Hepatocyte (in vitro differentiated cells): ENCODE measurements around the gene C19orf38. TPM values are rescaled to one million over a fixed set of nuclear protein-coding genes. Genes with fewer than 3 reads are reported as not detected.

Experiments
- DNase-seq: peaks from one replicate; pipeline ENCODE4 v3.0.0-alpha.2; 2016; ENCODE audit warnings: low spot score
- H2AFZ ChIP-seq: fragments of 200-600 bp; sonication (generic); 2 replicates; pipeline ENCODE4 v1.6.0; 2016; ENCODE audit warnings: antibody characterized with exemption, mild to moderate bottlenecking
- H3K27ac ChIP-seq: fragments of 200-600 bp; sonication (generic); 2 replicates; pipeline ENCODE4 v1.5.1; 2016; ENCODE audit warnings: mild to moderate bottlenecking
- H3K27me3 ChIP-seq: fragments of 200-600 bp; sonication (generic); 2 replicates; pipeline ENCODE4 v1.6.1; 2016
- H3K36me3 ChIP-seq: fragments of 200-600 bp; sonication (generic); replicated peaks from 2 replicates; pipeline ENCODE4 v1.5.1; 2016; ENCODE audit warnings: low read depth; ENCODE audit not compliant: insufficient read depth
- H3K4me1 ChIP-seq: fragments of 200-600 bp; sonication (generic); 2 replicates; pipeline ENCODE4 v1.5.1; 2016; ENCODE audit warnings: mild to moderate bottlenecking, moderate library complexity; ENCODE audit not compliant: insufficient read depth
- H3K4me2 ChIP-seq: fragments of 200-600 bp; sonication (generic); 2 replicates; pipeline ENCODE4 v1.6.0; 2016
- H3K4me3 ChIP-seq: fragments of 200-600 bp; sonication (generic); 2 replicates; pipeline ENCODE4 v1.5.1; 2016; ENCODE audit warnings: mild to moderate bottlenecking
- H3K79me2 ChIP-seq: fragments of 200-600 bp; sonication (generic); 2 replicates; pipeline ENCODE4 v1.6.0; 2017; ENCODE audit warnings: mild to moderate bottlenecking
- H3K9me2 ChIP-seq: fragments of 200-600 bp; sonication (generic); replicated peaks from 2 replicates; pipeline ENCODE4 v1.6.0; 2017; ENCODE audit warnings: mild to moderate bottlenecking; ENCODE audit not compliant: insufficient read depth
- H3K9me3 ChIP-seq: fragments of 200-600 bp; sonication (generic); 2 replicates; pipeline ENCODE4 v1.5.1; 2016; ENCODE audit warnings: low read depth, mild to moderate bottlenecking
- H4K20me1 ChIP-seq: fragments of 200-600 bp; sonication (generic); 2 replicates; pipeline ENCODE4 v1.6.0; 2016; ENCODE audit warnings: mild to moderate bottlenecking; ENCODE audit not compliant: insufficient read depth, poor library complexity, severe bottlenecking
- CTCF ChIP-seq: fragments of 200-600 bp; sonication (generic); IDR thresholded peaks from 2 replicates; pipeline ENCODE4 v1.5.1; 2016; ENCODE audit warnings: antibody characterized with exemption, mild to moderate bottlenecking; ENCODE audit not compliant: poor library complexity
- EZH2 ChIP-seq: fragments of 200-600 bp; sonication (generic); IDR thresholded peaks from 2 replicates; pipeline ENCODE4 v1.6.1; 2016; ENCODE audit warnings: antibody characterized with exemption, mild to moderate bottlenecking, borderline replicate concordance
- EZH2phosphoT487 ChIP-seq: fragments of 200-600 bp; sonication (generic); IDR thresholded peaks from one replicate; pipeline ENCODE4 v1.6.1; 2018; ENCODE audit warnings: antibody characterized with exemption, mild to moderate bottlenecking, low read depth, moderate library complexity; ENCODE audit not compliant: unreplicated experiment, severe bottlenecking
- WGBS: methylation state at CpG from one replicate; pipeline ENCODE4 v1.1.6; 2016; ENCODE audit warnings: low lambda C conversion rate; ENCODE audit errors: missing lambda C conversion rate; 5-methylcytosine and 5-hydroxymethylcytosine counted together
- microRNA-seq: library from miRNA; unstranded; fragments of <30 nt; microRNA quantifications from one replicate; pipeline ENCODE4, GENCODE V29; 2017
- polyA plus RNA-seq: library from polyadenylated mRNA; unstranded; fragments of >200 nt; fragmentation: Nextera tagmentation; extraction: Ambion mirVana; gene quantifications from 2 replicates; pipeline ENCODE4 v1.2.1, GENCODE V29; 2016
- small RNA-seq: library from RNA; depleted of rRNA; stranded (forward); fragments of <200 nt; gene quantifications from one replicate; pipeline ENCODE3, GENCODE V24; 2014
- total RNA-seq: library from RNA; depleted of rRNA; stranded (reverse); fragments of >200 nt; gene quantifications from 2 replicates; pipeline ENCODE4 v1.2.3, GENCODE V29; 2014

The C19orf38 gene
- total and polyA plus RNA-seq, 2 experiments from 2014 or later, result 0.56 to 3.7 TPM

DNA sequence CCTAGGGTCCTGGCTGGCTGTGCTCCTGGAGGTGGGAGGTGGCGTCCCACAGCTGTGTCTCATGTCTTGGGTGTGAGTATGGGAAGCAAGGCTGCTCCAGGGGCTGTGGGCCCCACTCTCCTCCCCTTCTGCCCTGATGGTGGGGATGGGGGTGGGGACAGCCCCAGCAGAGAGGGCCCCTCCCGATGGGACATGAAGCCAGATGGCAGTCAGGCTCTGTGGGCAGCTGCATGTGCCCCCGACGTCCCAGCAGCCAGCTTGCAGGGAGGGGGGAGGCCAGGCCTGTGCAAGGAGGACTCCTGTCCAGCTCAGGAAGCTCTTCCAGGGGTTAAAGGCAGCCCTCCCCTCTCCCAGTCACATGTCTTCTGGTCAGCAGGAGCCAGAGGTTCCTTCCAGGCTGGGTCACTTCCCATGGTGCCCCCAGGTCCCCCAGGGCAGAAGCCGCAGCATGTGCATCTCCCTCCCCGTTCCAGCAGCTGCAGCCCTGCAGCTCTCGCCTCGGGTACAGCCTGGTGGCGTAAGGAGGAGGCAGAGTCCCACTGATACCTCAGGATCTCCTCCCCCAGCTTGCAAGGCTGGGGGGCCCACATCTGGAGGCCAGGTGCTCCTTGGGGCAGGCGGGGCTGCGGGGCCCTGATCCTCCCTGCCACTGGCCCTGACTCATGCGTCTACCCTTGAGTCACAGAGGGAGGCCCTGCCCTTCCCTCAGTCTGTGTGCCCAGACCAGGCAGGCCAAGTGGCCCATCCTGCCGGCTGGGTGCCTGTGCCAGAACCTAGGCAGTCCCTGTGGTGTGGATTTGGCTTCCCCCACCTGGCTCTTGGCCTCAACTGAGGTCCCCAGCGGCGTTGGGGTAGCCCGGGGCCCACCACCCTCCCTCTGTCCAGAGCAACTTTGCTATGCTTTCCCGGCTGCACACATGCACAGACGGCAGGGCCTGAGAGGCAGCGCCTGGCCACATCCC is 67.2 kb downstream of the C19orf38 start:
- TF ChIP-seq CTCF, result peak; percentile 7
- no peak for TF ChIP-seq EZH2
- peak; percentile 63 for DNase-seq
- H2AFZ ChIP-seq, result no peak overlapping the region
- H3K27me3 ChIP-seq, result no peaks in the 10 kb centered on the region
- H3K4me2 ChIP-seq, result no peak overlapping the region
- no peak overlapping the region for H3K4me3 ChIP-seq
- 85% methylated on average over 17 of the region's 19 CpGs for WGBS
- no peaks in the 10 kb centered on the region for H3K36me3 ChIP-seq
- H3K9me2 ChIP-seq, result no peaks in the 10 kb centered on the region
- no peaks in the 10 kb centered on the region for H3K9me3 ChIP-seq
- no peaks in the 10 kb centered on the region for H3K4me1 ChIP-seq
- H3K27ac ChIP-seq, result no peak overlapping the region
- H4K20me1 ChIP-seq, result no peaks in the 10 kb centered on the region
- no peaks in the 10 kb centered on the region for H3K79me2 ChIP-seq

DNA sequence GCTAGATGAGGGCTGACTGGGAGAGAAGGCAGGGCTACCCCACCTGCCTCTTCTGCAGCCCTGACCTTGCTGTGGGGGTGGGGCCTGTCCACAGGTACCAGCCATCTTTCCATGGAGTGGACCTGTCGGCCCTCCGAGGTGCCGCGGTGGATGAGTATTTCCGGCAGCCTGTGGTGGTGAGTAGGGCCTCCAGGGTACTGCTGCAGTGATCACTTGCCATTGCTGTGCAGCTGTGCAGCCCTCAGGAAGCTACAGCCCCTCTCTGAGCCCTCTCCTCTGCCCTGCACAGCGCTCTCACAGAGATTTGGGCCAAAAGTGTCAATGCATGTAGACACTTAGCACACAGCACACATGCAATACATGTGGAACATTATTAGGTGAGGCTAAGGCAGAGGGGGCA is 68.4 kb downstream of the C19orf38 start:
- no peaks in the 10 kb centered on the region for H3K79me2 ChIP-seq
- no peaks in the 10 kb centered on the region for H3K4me1 ChIP-seq
- no peaks in the 10 kb centered on the region for H3K9me3 ChIP-seq
- H3K4me3 ChIP-seq, result no peak overlapping the region
- TF ChIP-seq CTCF (no peak), EZH2phosphoT487 (no peak), EZH2 (no peak)
- no peaks in the 10 kb centered on the region for H4K20me1 ChIP-seq
- H3K27ac ChIP-seq, result no peak overlapping the region
- no peaks in the 10 kb centered on the region for H3K9me2 ChIP-seq
- no peak overlapping the region for H3K4me2 ChIP-seq
- H2AFZ ChIP-seq, result no peak overlapping the region
- DNase-seq, result no peak
- H3K27me3 ChIP-seq, result no peaks in the 10 kb centered on the region
- WGBS, result 99% methylated on average over 6 of the region's 6 CpGs
- H3K36me3 ChIP-seq, result no peaks in the 10 kb centered on the region

DNA sequence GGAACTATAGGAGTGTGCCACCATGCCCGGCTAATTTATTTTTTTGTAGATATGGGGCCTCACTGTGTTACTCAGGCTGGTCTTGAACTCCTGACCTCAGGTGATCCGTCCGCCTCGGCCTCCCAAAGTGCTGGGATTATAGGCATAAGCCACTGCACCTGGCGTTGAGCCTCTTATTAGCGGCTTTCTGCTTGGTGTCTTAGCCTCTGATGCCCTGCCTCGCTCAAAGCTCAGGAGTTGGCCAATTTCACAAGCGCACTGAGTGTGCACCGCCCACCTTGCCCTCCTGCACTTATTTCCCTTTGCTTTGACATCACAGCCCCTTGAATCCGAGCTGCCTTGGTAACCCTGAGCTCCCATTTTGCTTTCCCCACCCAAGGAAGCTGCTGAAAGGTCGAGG is 70.1 kb downstream of the C19orf38 start:
- Histone ChIP-seq H3K4me1 (no peaks in the 10 kb centered on the region), H4K20me1 (no peaks in the 10 kb centered on the region), H3K79me2 (no peaks in the 10 kb centered on the region), H3K4me3 (no peak overlapping the region), H3K9me3 (no peaks in the 10 kb centered on the region), H3K36me3 (no peaks in the 10 kb centered on the region), H3K4me2 (no peak overlapping the region), H3K9me2 (no peaks in the 10 kb centered on the region), H2AFZ (no peak overlapping the region), H3K27me3 (no peaks in the 10 kb centered on the region), H3K27ac (no peak overlapping the region)
- no peak for DNase-seq
- TF ChIP-seq EZH2, result no peak
- TF ChIP-seq CTCF, result no peak
- TF ChIP-seq EZH2phosphoT487, result no peak
- 95% methylated on average over 11 of the region's 11 CpGs for WGBS

Small RNA genes lying within 50 kb of the gene (microRNA-seq; reads per million reads assigned to microRNA genes)
- gene MIR199A1 (not detected), gene MIR6793 (2.2 reads per million)

Small RNA genes lying within 50 kb of the gene (small RNA-seq; reads per million reads assigned to genes)
- gene MIR199A1, result not detected
- gene MIR6793, result not detected

Other genes with a start within 250 kb of the C19orf38 start
- 37.2 and 44.4 TPM in 2 replicates for gene SLC44A2, start 222.9 kb upstream of the C19orf38 start, total RNA-seq
- gene SLC44A2, start 222.9 kb upstream of the C19orf38 start, polyA plus RNA-seq, result 91.3 and 100 TPM in 2 replicates
- 112 and 149 TPM in 2 replicates for gene ILF3, start 194.1 kb upstream of the C19orf38 start, total RNA-seq
- gene ILF3, start 194.1 kb upstream of the C19orf38 start, polyA plus RNA-seq, result 120 and 129 TPM in 2 replicates
- 19.5 and 21.7 TPM in 2 replicates for gene QTRT1, start 147.0 kb upstream of the C19orf38 start, total RNA-seq
- 52.8 and 67.7 TPM in 2 replicates for gene QTRT1, start 147.0 kb upstream of the C19orf38 start, polyA plus RNA-seq
- 87.9 and 93.9 TPM in 2 replicates for gene DNM2, start 130.3 kb upstream of the C19orf38 start, total RNA-seq
- 130 and 132 TPM in 2 replicates for gene DNM2, start 130.3 kb upstream of the C19orf38 start, polyA plus RNA-seq
- gene TMED1, start 12.2 kb upstream of the C19orf38 start, total RNA-seq, result 63.2 and 65.0 TPM in 2 replicates
- 93.1 and 95.4 TPM in 2 replicates for gene TMED1, start 12.2 kb upstream of the C19orf38 start, polyA plus RNA-seq
- 27.5 and 34.3 TPM in 2 replicates for gene CARM1, start 23.1 kb downstream of the C19orf38 start, total RNA-seq
- gene CARM1, start 23.1 kb downstream of the C19orf38 start, polyA plus RNA-seq, result 45.1 and 45.7 TPM in 2 replicates
- gene YIPF2, start 80.2 kb downstream of the C19orf38 start, total RNA-seq, result 115 and 123 TPM in 2 replicates
- 80.3 and 88.3 TPM in 2 replicates for gene YIPF2, start 80.2 kb downstream of the C19orf38 start, polyA plus RNA-seq
- 19.4 and 36.2 TPM in 2 replicates for gene TIMM29, start 80.4 kb downstream of the C19orf38 start, total RNA-seq
- 23.0 and 24.1 TPM in 2 replicates for gene TIMM29, start 80.4 kb downstream of the C19orf38 start, polyA plus RNA-seq
- gene SMARCA4, start 112.6 kb downstream of the C19orf38 start, total RNA-seq, result 36.9 and 80.7 TPM in 2 replicates
- 93.4 and 108 TPM in 2 replicates for gene SMARCA4, start 112.6 kb downstream of the C19orf38 start, polyA plus RNA-seq
- 110 and 126 TPM in 2 replicates for gene LDLR, start 241.0 kb downstream of the C19orf38 start, total RNA-seq
- gene LDLR, start 241.0 kb downstream of the C19orf38 start, polyA plus RNA-seq, result 116 and 123 TPM in 2 replicates